ENCODE results near the gene GABARAPL2.

DNA sequence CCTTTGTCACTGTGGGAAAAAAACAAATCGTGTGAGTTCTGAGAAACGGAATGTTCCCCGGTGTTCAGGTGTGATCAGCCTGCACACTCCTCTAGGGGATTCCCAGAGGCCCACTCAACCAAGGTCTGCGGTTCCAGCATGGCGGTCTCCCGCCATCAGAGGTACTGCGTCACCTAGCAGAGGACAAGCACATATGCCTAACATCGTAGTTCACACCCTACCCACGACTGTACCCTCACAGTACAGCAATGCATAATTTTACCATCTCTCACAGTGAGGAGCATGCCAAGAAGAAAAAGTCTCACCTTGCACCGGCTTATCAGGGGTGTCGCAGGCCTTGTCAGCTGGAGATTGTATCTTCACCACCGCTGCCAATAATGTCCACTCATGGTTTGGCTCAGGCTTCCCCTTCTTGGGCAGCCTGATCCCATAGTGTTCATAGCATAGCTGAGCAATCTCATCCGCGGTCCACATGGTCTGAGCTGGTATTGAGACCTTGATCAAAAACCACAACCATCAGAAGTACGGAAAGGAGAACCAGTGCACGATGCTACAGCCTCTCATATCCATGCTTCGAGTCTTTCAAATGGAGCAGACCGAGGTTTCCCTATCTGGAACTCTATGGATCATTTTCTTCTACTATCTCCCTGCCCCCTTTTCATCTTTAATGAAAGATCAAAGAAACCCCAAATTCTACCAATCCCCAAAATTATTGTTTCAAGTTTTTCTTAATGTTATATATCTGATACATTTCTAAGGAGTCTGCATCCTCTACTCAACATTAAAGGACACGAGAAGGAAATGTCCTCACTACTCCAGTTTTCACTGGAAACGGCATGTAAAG, 54.4 kb downstream of the GABARAPL2 start:
- TF ChIP-seq POLR2A (IDR thresholded peaks at IDR 0.05; ENCODE audit: low read length) = no peak
- TF ChIP-seq GATA1 (IDR thresholded peaks at IDR 0.05; ENCODE audit: low read depth, low read length) = no peak
